Cerebellar nuclear complex (tissue), 1 donor: Measurements from ENCODE around the gene BRAF.
"Not testable (repeated sequence)": the region's sequence is repeated elsewhere in the genome, so short reads cannot be mapped to it uniquely, and the experiment has no call there.

Experiments used
- DNase-seq, 2 experiments: peaks; one replicate each; lab custom pipeline; 2025; lab: John Stamatoyannopoulos, UW

The BRAF gene

GRCh38 chr7:140769852-140770251, 154.9 kb downstream of the BRAF start:
- DNase-seq: no peak

- no peak for DNase-seq
Measured at GRCh38 chr7:140767418-140767817, 157.3 kb downstream of the BRAF start.

- DNase-seq: not testable (repeated sequence)
Measured at GRCh38 chr7:140765441-140765840, 159.3 kb downstream of the BRAF start.

- DNase-seq: not testable (repeated sequence)
Measured at GRCh38 chr7:140763166-140763565, 161.6 kb downstream of the BRAF start.

- not testable (repeated sequence) for DNase-seq
Measured at GRCh38 chr7:140761375-140761774, 163.4 kb downstream of the BRAF start.

- no peak for DNase-seq
Measured at GRCh38 chr7:140754506-140754905, 170.2 kb downstream of the BRAF start.

- no peak for DNase-seq
Measured at GRCh38 chr7:140752533-140752932, 172.2 kb downstream of the BRAF start.

GRCh38 chr7:140746751-140747150, 178.0 kb downstream of the BRAF start:
- no peak for DNase-seq

- no peak for DNase-seq
Measured at GRCh38 chr7:140745266-140746058, 179.3 kb downstream of the BRAF start.

GRCh38 chr7:140744005-140744404, 180.7 kb downstream of the BRAF start:
- DNase-seq: no peak

GRCh38 chr7:140743255-140743654, 181.5 kb downstream of the BRAF start:
- not testable (repeated sequence) for DNase-seq

- DNase-seq: no peak
Measured at GRCh38 chr7:140738280-140738679, 186.4 kb downstream of the BRAF start.

GRCh38 chr7:140734729-140735128, 190.0 kb downstream of the BRAF start:
- DNase-seq: no peak

GRCh38 chr7:140734096-140734495, 190.6 kb downstream of the BRAF start:
- no peak for DNase-seq

- DNase-seq: no peak
Measured at GRCh38 chr7:140732416-140732815, 192.3 kb downstream of the BRAF start.

- no peak for DNase-seq
Measured at GRCh38 chr7:140726281-140726680, 198.4 kb downstream of the BRAF start.

- no peak for DNase-seq
Measured at GRCh38 chr7:140724706-140725105, 200.0 kb downstream of the BRAF start.

GRCh38 chr7:140723574-140723973, 201.2 kb downstream of the BRAF start:
- no peak for DNase-seq

GRCh38 chr7:140723006-140723405, 201.7 kb downstream of the BRAF start:
- DNase-seq: no peak

GRCh38 chr7:140722254-140722653, 202.5 kb downstream of the BRAF start:
- DNase-seq: no peak

GRCh38 chr7:140719721-140720120, 205.0 kb downstream of the BRAF start:
- no peak for DNase-seq

- no peak for DNase-seq
Measured at GRCh38 chr7:140714331-140715040, 210.2 kb downstream of the BRAF start.

- not testable (repeated sequence) for DNase-seq
Measured at GRCh38 chr7:140712392-140712791, 212.3 kb downstream of the BRAF start.
